Trophoblast cell (in vitro differentiated cells and primary cell): ENCODE measurements around the gene GOLGA7B.
A peak's percentile ranks its signal among the peaks of the same experiment; 100 is the strongest.

ENCODE experiments used
- DNase-seq, 2 donors: peaks; one replicate each; pipeline ENCODE4 v3.0.0-alpha.2; 2016
- H2AFZ ChIP-seq: 2 replicates; pipeline ENCODE4 v1.6.1; 2013; ENCODE audit warnings: low read length, moderate library complexity, mild to moderate bottlenecking; ENCODE audit not compliant: insufficient read depth, poor library complexity
- H2AK5ac ChIP-seq: 2 replicates; pipeline ENCODE4 v1.6.1; 2013; ENCODE audit warnings: mild to moderate bottlenecking, low read length
- H2BK120ac ChIP-seq: 2 replicates; pipeline ENCODE4 v1.6.1; 2013; ENCODE audit warnings: low read length, mild to moderate bottlenecking, moderate library complexity; ENCODE audit not compliant: insufficient read depth, poor library complexity
- H2BK12ac ChIP-seq: 2 replicates; pipeline ENCODE4 v1.6.1; 2013; ENCODE audit warnings: mild to moderate bottlenecking, low read length, moderate library complexity
- H2BK5ac ChIP-seq: 2 replicates; pipeline ENCODE4 v1.6.1; 2013; ENCODE audit warnings: low read length, low read depth, moderate library complexity, mild to moderate bottlenecking; ENCODE audit not compliant: poor library complexity
- H3K14ac ChIP-seq: 2 replicates; pipeline ENCODE4 v1.6.1; 2013; ENCODE audit warnings: mild to moderate bottlenecking, low read length
- H3K18ac ChIP-seq: 2 replicates; pipeline ENCODE4 v1.6.1; 2013; ENCODE audit warnings: mild to moderate bottlenecking, low read length
- H3K23ac ChIP-seq: 2 replicates; pipeline ENCODE4 v1.6.1; 2013; ENCODE audit warnings: low read length
- H3K27ac ChIP-seq: 2 replicates; pipeline ENCODE4 v1.5.1; 2013; ENCODE audit warnings: low read depth, mild to moderate bottlenecking, inconsistent platforms, low read length, moderate library complexity
- H3K27me3 ChIP-seq: 2 replicates; pipeline ENCODE4 v1.6.1; 2013; ENCODE audit warnings: inconsistent platforms, mild to moderate bottlenecking, low read length, moderate library complexity; ENCODE audit not compliant: insufficient read depth
- H3K36me3 ChIP-seq, 2 experiments: 1 replicate in 1 of 2; 2 replicates in 1 of 2; pipeline ENCODE4 v1.6.1; 2013; ENCODE audit warnings: low read length in 2 of 2, mild to moderate bottlenecking in 2 of 2, moderate library complexity in 1 of 2; ENCODE audit not compliant: insufficient read depth in 2 of 2, control insufficient read depth in 1 of 2
- H3K4ac ChIP-seq: 2 replicates; pipeline ENCODE4 v1.6.1; 2013; ENCODE audit warnings: low read depth, mild to moderate bottlenecking, low read length, moderate library complexity
- H3K4me1 ChIP-seq, 2 experiments: 1 replicate in 1 of 2; 2 replicates in 1 of 2; pipeline ENCODE4 v1.6.1; 2013; ENCODE audit warnings: low read length in 2 of 2, mild to moderate bottlenecking in 2 of 2, moderate library complexity in 1 of 2; ENCODE audit not compliant: insufficient read depth in 2 of 2, control insufficient read depth in 1 of 2
- H3K4me2 ChIP-seq: 2 replicates; pipeline ENCODE4 v1.6.1; 2013; ENCODE audit warnings: inconsistent platforms, mild to moderate bottlenecking, low read length, moderate library complexity
- H3K4me3 ChIP-seq: 2 replicates; pipeline ENCODE4 v1.5.1; 2013; ENCODE audit warnings: mild to moderate bottlenecking, low read depth, low read length, inconsistent platforms
- H3K79me1 ChIP-seq: one replicate; pipeline ENCODE4 v1.6.1; 2013; ENCODE audit warnings: low read length
- H3K79me2 ChIP-seq: 2 replicates; pipeline ENCODE4 v1.6.1; 2013; ENCODE audit warnings: low read length, mild to moderate bottlenecking; ENCODE audit not compliant: control insufficient read depth, insufficient read depth, poor library complexity
- H3K9ac ChIP-seq: 2 replicates; pipeline ENCODE4 v1.6.1; 2013; ENCODE audit warnings: mild to moderate bottlenecking, low read length
- H3K9me3 ChIP-seq: 2 replicates; pipeline ENCODE4 v1.6.1; 2013; ENCODE audit warnings: low read depth, mild to moderate bottlenecking, control low read depth, inconsistent platforms, low read length; ENCODE audit not compliant: insufficient read depth
- H4K12ac ChIP-seq: 2 replicates; pipeline ENCODE4 v1.6.1; 2013; ENCODE audit warnings: low read depth, mild to moderate bottlenecking, low read length, moderate library complexity
- H4K8ac ChIP-seq: 2 replicates; pipeline ENCODE4 v1.6.1; 2013; ENCODE audit warnings: low read depth, mild to moderate bottlenecking, low read length, moderate library complexity
- H4K91ac ChIP-seq: one replicate; pipeline ENCODE4 v1.6.1; 2013; ENCODE audit warnings: low read depth, mild to moderate bottlenecking, low read length, moderate library complexity
- WGBS: extraction: QIAGEN DNeasy Blood & Tissue Kit; methylation state at CpG from one replicate; pipeline ENCODE4 v1.1.7; 2013; ENCODE audit warnings: missing lambda C conversion rate; ENCODE audit not compliant: insufficient read length, insufficient coverage; ENCODE audit errors: extremely low coverage; 5-methylcytosine and 5-hydroxymethylcytosine counted together

The GOLGA7B gene

DNA sequence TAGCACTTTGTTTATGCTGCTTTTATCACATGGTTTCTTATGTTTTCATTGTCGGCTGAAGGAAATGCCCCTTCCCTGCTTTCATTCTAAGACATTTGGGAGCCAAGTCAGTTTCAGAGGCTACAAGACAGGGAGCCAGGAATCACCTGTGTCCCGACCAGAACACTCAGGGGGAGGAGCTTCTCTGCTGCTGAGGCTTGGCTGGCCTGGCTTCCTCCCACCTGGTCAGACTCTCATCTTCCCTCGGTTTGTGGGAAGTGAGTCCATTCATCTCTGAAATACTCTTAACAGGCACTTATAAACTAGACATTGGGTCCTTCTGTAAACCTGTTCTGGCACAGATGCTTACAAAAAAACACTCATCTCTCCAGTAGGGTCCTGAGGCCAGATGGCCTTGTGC lies 19.6 kb upstream of the GOLGA7B start:
- H3K9me3 ChIP-seq: no peaks in the 10 kb centered on the region
- H3K79me1 ChIP-seq: no peaks in the 10 kb centered on the region
- H3K27ac ChIP-seq: no peak overlapping the region
- no peaks in the 10 kb centered on the region for H3K79me2 ChIP-seq
- no peak overlapping the region for H3K4me3 ChIP-seq
- no peak overlapping the region for H4K12ac ChIP-seq
- H2BK120ac ChIP-seq: no peak overlapping the region
- H3K9ac ChIP-seq: no peak overlapping the region
- no peak overlapping the region for H3K14ac ChIP-seq
- H4K91ac ChIP-seq: no peak overlapping the region
- no peak overlapping the region for H2AFZ ChIP-seq
- no peak overlapping the region for H3K23ac ChIP-seq
- H3K4me2 ChIP-seq: no peak overlapping the region
- no peaks in the 10 kb centered on the region for H3K27me3 ChIP-seq
- no peaks in the 10 kb centered on the region for H3K36me3 ChIP-seq
- WGBS: no CpG with 5 or more reads among the region's 3 CpGs
- H3K4ac ChIP-seq: no peak overlapping the region
- no peak overlapping the region for H3K18ac ChIP-seq
- H3K4me1 ChIP-seq: no peaks in the 10 kb centered on the region
- H2BK5ac ChIP-seq: no peak overlapping the region
- DNase-seq: no peak
- H4K8ac ChIP-seq: no peak overlapping the region
- H2AK5ac ChIP-seq: no peak overlapping the region
- H2BK12ac ChIP-seq: no peak overlapping the region

DNA sequence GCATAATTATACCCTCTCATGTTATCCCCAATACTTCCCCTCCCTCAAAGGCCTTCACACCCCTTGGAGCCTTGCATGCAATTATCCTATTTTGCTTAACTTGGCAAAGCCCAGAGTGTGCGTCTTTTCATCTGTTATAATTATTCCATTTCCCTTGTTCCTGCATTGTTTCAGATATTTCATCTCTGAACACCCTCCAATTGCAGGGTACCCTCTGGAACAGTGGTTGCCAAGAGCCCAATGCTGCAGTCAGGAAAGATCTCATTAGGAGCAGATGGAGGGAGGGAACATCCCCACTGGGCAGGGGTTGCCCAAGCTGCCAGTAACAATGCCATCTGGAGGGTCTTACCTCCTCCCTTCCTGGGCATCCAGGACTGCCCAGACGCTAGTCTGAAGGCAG lies 18.4 kb upstream of the GOLGA7B start:
- Histone ChIP-seq H3K27ac (no peak overlapping the region), H3K23ac (no peak overlapping the region), H2BK120ac (no peak overlapping the region), H4K8ac (no peak overlapping the region), H2BK5ac (no peak overlapping the region), H4K12ac (no peak overlapping the region), H2AFZ (no peak overlapping the region), H3K79me1 (no peaks in the 10 kb centered on the region), H3K4me2 (no peak overlapping the region), H3K9me3 (peaks cover 1% of the 10 kb centered on the region), H2AK5ac (no peak overlapping the region), H3K4ac (no peak overlapping the region), H2BK12ac (no peak overlapping the region), H4K91ac (no peak overlapping the region), H3K79me2 (no peaks in the 10 kb centered on the region), H3K18ac (no peak overlapping the region), H3K9ac (no peak overlapping the region), H3K36me3 (no peaks in the 10 kb centered on the region), H3K4me3 (no peak overlapping the region), H3K14ac (no peak overlapping the region), H3K27me3 (no peaks in the 10 kb centered on the region), H3K4me1 (no peaks in the 10 kb centered on the region)
- no peak for DNase-seq
- no CpG with 5 or more reads among the region's 2 CpGs for WGBS

DNA sequence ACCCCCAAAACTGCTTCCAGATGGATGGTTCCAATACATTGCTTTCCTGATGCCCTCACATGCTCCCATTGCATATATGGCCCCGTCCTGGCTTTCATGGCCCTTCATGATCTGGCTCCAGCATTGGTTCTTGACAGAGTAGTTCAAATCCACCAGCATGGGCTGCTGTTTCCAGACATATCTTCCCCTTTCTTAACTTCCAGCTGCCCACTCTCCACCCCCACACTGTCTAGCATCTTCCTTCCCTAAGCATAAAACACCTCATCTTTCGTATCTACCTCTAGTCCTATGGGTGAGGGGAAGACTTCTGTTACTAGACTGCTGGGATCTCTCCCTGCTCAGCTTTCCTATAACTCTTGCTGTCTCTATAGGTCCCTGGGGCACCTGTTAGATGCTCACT lies 13.2 kb upstream of the GOLGA7B start:
- Histone ChIP-seq H4K12ac (no peak overlapping the region), H3K27me3 (no peaks in the 10 kb centered on the region), H3K79me2 (no peaks in the 10 kb centered on the region), H3K14ac (no peak overlapping the region), H3K9ac (no peak overlapping the region), H2AK5ac (no peak overlapping the region), H3K23ac (no peak overlapping the region), H3K18ac (no peak overlapping the region), H3K4me2 (no peak overlapping the region), H2AFZ (no peak overlapping the region), H2BK12ac (no peak overlapping the region), H3K36me3 (no peaks in the 10 kb centered on the region), H4K91ac (no peak overlapping the region), H3K4me1 (no peaks in the 10 kb centered on the region), H4K8ac (no peak overlapping the region), H3K79me1 (no peaks in the 10 kb centered on the region), H3K9me3 (peaks cover 8% of the 10 kb centered on the region), H2BK120ac (no peak overlapping the region), H2BK5ac (no peak overlapping the region), H3K4me3 (no peak overlapping the region), H3K27ac (no peak overlapping the region), H3K4ac (no peak overlapping the region)
- no peak for DNase-seq
- no CpG with 5 or more reads among the region's 2 CpGs for WGBS

DNA sequence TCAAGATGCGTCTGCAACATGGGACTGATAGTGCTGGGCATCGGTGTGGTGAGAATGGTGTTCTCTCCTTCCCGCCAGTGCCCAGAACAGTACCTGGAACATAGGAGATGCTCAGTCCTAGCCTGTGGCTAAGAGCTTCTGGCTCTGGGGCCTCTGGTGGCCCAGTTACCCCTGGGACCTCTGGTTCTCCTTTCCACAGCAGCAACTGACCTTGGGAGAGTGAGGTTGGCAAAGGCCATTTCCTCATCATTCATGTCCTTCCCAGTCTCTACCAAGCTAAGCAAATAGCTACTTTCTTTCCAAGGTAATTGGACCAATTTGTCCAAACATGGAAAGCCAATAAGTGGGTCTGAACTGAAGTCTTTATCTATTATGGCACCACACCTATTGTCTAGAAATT lies 11.6 kb upstream of the GOLGA7B start:
- Histone ChIP-seq H2BK12ac (no peak overlapping the region), H3K36me3 (no peaks in the 10 kb centered on the region), H4K12ac (no peak overlapping the region), H2BK5ac (no peak overlapping the region), H3K79me2 (no peaks in the 10 kb centered on the region), H3K4ac (no peak overlapping the region), H3K27me3 (no peaks in the 10 kb centered on the region), H2AFZ (no peak overlapping the region), H4K8ac (no peak overlapping the region), H3K9ac (peak overlapping the region; percentile 35), H3K4me1 (no peaks in the 10 kb centered on the region), H2AK5ac (no peak overlapping the region), H3K4me2 (no peak overlapping the region), H2BK120ac (no peak overlapping the region), H3K14ac (no peak overlapping the region), H3K18ac (no peak overlapping the region), H3K23ac (no peak overlapping the region), H4K91ac (no peak overlapping the region), H3K9me3 (peaks cover 8% of the 10 kb centered on the region), H3K79me1 (no peaks in the 10 kb centered on the region), H3K27ac (no peak overlapping the region), H3K4me3 (no peak overlapping the region)
- no peak for DNase-seq
- no CpG with 5 or more reads among the region's 3 CpGs for WGBS
